H1 (cell line): ENCODE data around the gene FAM184B. TPM values are rescaled to one million over a fixed set of nuclear protein-coding genes. Genes with fewer than 3 reads are reported as not detected.

ENCODE experiments used
- CTCF ChIA-PET: fragments of 300-600 bp; sonication (Branson Sonifier 250); formaldehyde crosslinking; loops from one replicate; lab custom pipeline; 2021; ENCODE audit not compliant: partially characterized antibody; lab: Charles Lee
- POLR2A ChIA-PET: fragments of 300-600 bp; sonication (Branson Sonifier 250); formaldehyde crosslinking; loops from one replicate; lab custom pipeline; 2021; ENCODE audit warnings: inconsistent platforms; ENCODE audit not compliant: partially characterized antibody; lab: Charles Lee
- DNase-seq, 2 experiments: peaks; one replicate each; pipeline versions ENCODE4 v3.0.0 to v3.0.0-alpha.2; 2010 to 2022; ENCODE audit warnings: low spot score in 2 of 2, low read depth in 1 of 2, mixed read lengths in 1 of 2
- FAIRE-seq: peaks from 2 replicates; lab custom pipeline; 2011; peaks lifted over from hg19 to GRCh38; lab: Jason Lieb, UNC
- H2AFZ ChIP-seq: 2 replicates; pipeline ENCODE4 v1.8.1; 2012; ENCODE audit warnings: low read length, inconsistent platforms
- H2AK5ac ChIP-seq: 2 replicates; pipeline ENCODE4 v1.6.1; 2013; ENCODE audit warnings: low read depth, low read length
- H2BK120ac ChIP-seq: replicated peaks from 2 replicates; pipeline ENCODE3; 2013; ENCODE audit warnings: low read depth, low read length, inconsistent platforms
- H2BK12ac ChIP-seq: 2 replicates; pipeline ENCODE4 v1.6.1; 2013; ENCODE audit warnings: low read depth, low read length
- H2BK15ac ChIP-seq: 2 replicates; pipeline ENCODE4 v1.6.1; 2013; ENCODE audit warnings: low read length
- H2BK20ac ChIP-seq: 2 replicates; pipeline ENCODE4 v1.6.1; 2013; ENCODE audit warnings: low read length
- H2BK5ac ChIP-seq: 2 replicates; pipeline ENCODE4 v1.6.1; 2013; ENCODE audit warnings: low read depth, low read length
- H3K14ac ChIP-seq: 2 replicates; pipeline ENCODE4 v1.6.1; 2013; ENCODE audit warnings: inconsistent platforms; ENCODE audit not compliant: insufficient read length
- H3K18ac ChIP-seq: 2 replicates; pipeline ENCODE4 v1.6.1; 2013; ENCODE audit warnings: low read length; ENCODE audit errors: extremely low read depth
- H3K23ac ChIP-seq: 2 replicates; pipeline ENCODE4 v1.6.1; 2013; ENCODE audit warnings: inconsistent platforms; ENCODE audit not compliant: insufficient read length
- H3K23me2 ChIP-seq: 2 replicates; pipeline ENCODE4 v1.6.1; 2013; ENCODE audit warnings: low read depth, low read length
- H3K27ac ChIP-seq: 2 replicates; pipeline ENCODE4 v1.6.1; 2011; ENCODE audit warnings: low read depth, low read length, inconsistent platforms
- H3K27me3 ChIP-seq, 4 experiments: replicated peaks in 1 of 4; 1 replicate in 1 of 4; 2 replicates in 3 of 4; pipeline versions ENCODE4 v1.6.1 to v1.8.1; 2011 to 2013; ENCODE audit warnings: low read length in 3 of 4, mild to moderate bottlenecking in 3 of 4, inconsistent platforms in 2 of 4, mixed read lengths in 2 of 4, moderate library complexity in 1 of 4; ENCODE audit not compliant: control insufficient read depth in 3 of 4, insufficient read depth in 3 of 4; ENCODE audit errors: extremely low read depth in 1 of 4
- H3K36me3 ChIP-seq, 4 experiments: 2 replicates each; pipeline versions ENCODE4 v1.6.1 to v1.8.1; 2011 to 2013; ENCODE audit warnings: mild to moderate bottlenecking in 4 of 4, low read length in 3 of 4, moderate library complexity in 2 of 4, control low read depth in 1 of 4, inconsistent platforms in 1 of 4; ENCODE audit not compliant: insufficient read depth in 4 of 4, control insufficient read depth in 2 of 4
- H3K4ac ChIP-seq: replicated peaks from 2 replicates; pipeline ENCODE3; 2013; ENCODE audit warnings: low read length, low read depth, mixed read lengths, inconsistent platforms; ENCODE audit not compliant: insufficient read length
- H3K4me1 ChIP-seq, 4 experiments: replicated peaks in 1 of 4; 1 replicate in 1 of 4; 2 replicates in 3 of 4; pipeline versions ENCODE4 v1.6.1 to v1.8.1; 2011 to 2013; ENCODE audit warnings: low read length in 3 of 4, inconsistent platforms in 2 of 4, mixed read lengths in 1 of 4; ENCODE audit not compliant: insufficient read depth in 4 of 4, control insufficient read depth in 3 of 4
- H3K4me2 ChIP-seq, 2 experiments: 2 replicates each; pipeline versions ENCODE4 v1.6.1 to v1.8.1; 2011 to 2013; ENCODE audit warnings: low read depth in 2 of 2, low read length in 2 of 2, control low read depth in 1 of 2, inconsistent platforms in 1 of 2, mild to moderate bottlenecking in 1 of 2; ENCODE audit not compliant: insufficient read depth in 1 of 2
- H3K4me3 ChIP-seq, 4 experiments: fragments of 200-600, 300-600 bp in 1 of 4; sonication (generic), shearing (Covaris generic), sonication (Bioruptor Twin) in 1 of 4; 2 replicates each; pipeline versions ENCODE4 v1.5.1 to v1.8.1; 2011 to 2016; ENCODE audit warnings: low read length in 4 of 4, low read depth in 3 of 4, control low read depth in 2 of 4, inconsistent platforms in 2 of 4, mild to moderate bottlenecking in 2 of 4, mixed read lengths in 1 of 4, moderate library complexity in 1 of 4; ENCODE audit not compliant: insufficient read depth in 2 of 4; ENCODE audit errors: extremely low read depth in 1 of 4
- H3K56ac ChIP-seq: replicated peaks from 2 replicates; pipeline ENCODE3; 2013; ENCODE audit warnings: low read depth, mild to moderate bottlenecking, mixed read lengths, low read length, inconsistent platforms; ENCODE audit not compliant: insufficient read length
- H3K79me1 ChIP-seq: 2 replicates; pipeline ENCODE4 v1.6.1; 2013; ENCODE audit warnings: low read depth, low read length, control low read depth
- H3K79me2 ChIP-seq, 2 experiments: 2 replicates each; pipeline versions ENCODE4 v1.6.1 to v1.8.1; 2012 to 2013; ENCODE audit warnings: low read length in 2 of 2, mild to moderate bottlenecking in 2 of 2, inconsistent platforms in 1 of 2; ENCODE audit not compliant: insufficient read depth in 2 of 2, control insufficient read depth in 1 of 2
- H3K9ac ChIP-seq, 4 experiments: replicated peaks in 1 of 4; 1 replicate in 1 of 4; 2 replicates in 3 of 4; pipeline versions ENCODE4 v1.6.1 to v1.8.1; 2011 to 2013; ENCODE audit warnings: low read depth in 3 of 4, low read length in 3 of 4, control low read depth in 2 of 4, mild to moderate bottlenecking in 2 of 4, moderate library complexity in 2 of 4, inconsistent platforms in 1 of 4; ENCODE audit errors: extremely low read depth in 1 of 4
- H3K9me3 ChIP-seq, 2 experiments: 2 replicates each; pipeline versions ENCODE4 v1.6.1 to v1.8.1; 2012 to 2013; ENCODE audit warnings: mild to moderate bottlenecking in 2 of 2, moderate library complexity in 2 of 2, control low read depth in 1 of 2, inconsistent platforms in 1 of 2, low read depth in 1 of 2, low read length in 1 of 2, mixed read lengths in 1 of 2; ENCODE audit not compliant: insufficient read depth in 2 of 2
- H4K20me1 ChIP-seq, 2 experiments: replicated peaks in 1 of 2; 2 replicates each; pipeline versions ENCODE3 to v1.8.1; 2011 to 2013; ENCODE audit warnings: inconsistent platforms in 2 of 2, low read length in 2 of 2, mild to moderate bottlenecking in 1 of 2; ENCODE audit not compliant: insufficient read depth in 2 of 2, control insufficient read depth in 1 of 2
- H4K5ac ChIP-seq: 2 replicates; pipeline ENCODE4 v1.6.1; 2013; ENCODE audit warnings: low read length, low read depth, mixed read lengths, inconsistent platforms; ENCODE audit not compliant: insufficient read length
- H4K8ac ChIP-seq: 2 replicates; pipeline ENCODE4 v1.8.0; 2013; ENCODE audit warnings: mild to moderate bottlenecking, moderate library complexity, low read length, inconsistent platforms; ENCODE audit not compliant: insufficient read depth; ENCODE audit errors: extremely low read depth
- H4K91ac ChIP-seq: replicated peaks from 2 replicates; pipeline ENCODE3; 2013; ENCODE audit warnings: low read length, mixed read lengths, inconsistent platforms; ENCODE audit not compliant: insufficient read length
- ASH2L ChIP-seq: fragments of 200-600, 300-600 bp; sonication (generic); IDR thresholded peaks from one replicate; pipeline ENCODE4 v1.7.1; 2017; ENCODE audit warnings: low read length
- BRCA1 ChIP-seq: IDR thresholded peaks from 2 replicates; pipeline ENCODE4 v1.6.1; 2012; ENCODE audit warnings: low read depth, low read length, improper control_type of control experiment
- CBX8 ChIP-seq: fragments of 300-800, 300-1000 bp; sonication (generic); IDR thresholded peaks from 2 replicates; pipeline ENCODE4 v1.7.1; 2016; ENCODE audit warnings: low read depth, low read length, borderline replicate concordance
- KDM4A ChIP-seq: IDR thresholded peaks from one replicate; pipeline ENCODE4 v1.7.1; 2012; ENCODE audit warnings: low read depth, mild to moderate bottlenecking, moderate library complexity, low read length, inconsistent platforms; ENCODE audit not compliant: severe bottlenecking
- SIX5 ChIP-seq: IDR thresholded peaks from 2 replicates; pipeline ENCODE4 v1.6.1; 2011; ENCODE audit warnings: mild to moderate bottlenecking, low read depth, low read length
- WGBS, 2 experiments: shearing (Covaris generic) in 1 of 2; methylation state at CpG; one replicate each; pipeline versions ENCODE4 v1.1.6 to v1.1.7; 2013 to 2015; ENCODE audit warnings: low lambda C conversion rate in 2 of 2, mixed read lengths in 2 of 2, inconsistent platforms in 1 of 2, low coverage in 1 of 2, missing lambda C conversion rate in 1 of 2; ENCODE audit not compliant: insufficient replicate concordance in 2 of 2, insufficient coverage in 1 of 2, insufficient read length in 1 of 2; ENCODE audit errors: extremely low coverage in 1 of 2, missing lambda C conversion rate in 1 of 2; 5-methylcytosine and 5-hydroxymethylcytosine counted together
- polyA plus RNA-seq, 7 experiments: library from polyadenylated mRNA; depleted of rRNA in 3 of 7; stranded (reverse) in 5 of 7; unstranded in 2 of 7; fragments of >200 nt in 5 of 7; fragments of 200-250 nt in 2 of 7; gene quantifications; 1 replicate in 5 of 7; 2 replicates in 1 of 7; 4 replicates in 1 of 7; pipeline versions ENCODE4 v1.2.1 to v1.2.3, GENCODE V29; 2011 to 2013; ENCODE audit warnings: missing spikeins in 2 of 7, mixed read lengths in 2 of 7
- total RNA-seq: library from RNA; stranded (reverse); fragmentation: NEBNext Ultra II Directional; extraction: Animal tissue kit (Norgen Biotek cat#: 25700); gene quantifications from 2 replicates; pipeline ENCODE4 v1.2.1, GENCODE V29; 2021

Gene FAM184B
- total and polyA plus RNA-seq, 2 of the 8 experiments (the other 6 are each of a cell fraction or from before 2014, with no cell fraction given): 0.05 to 0.39 TPM

GRCh38 chr4:17811078-17811603, 29.7 kb upstream of the FAM184B start:
- Histone ChIP-seq H3K4me1 (peaks cover 2 to 6% (median 4%) of the 10 kb centered on the region in 4 experiments; a peak in 5 of 7 replicates), H2BK20ac (no peak overlapping the region), H2BK15ac (no peak overlapping the region), H4K8ac (peak overlapping the region; percentile 82), H2BK120ac (no peak overlapping the region), H3K9ac (peak overlapping the region; percentile 91 to 99 (median 95)), H3K36me3 (peaks cover 0 to 26% (median 9%) of the 10 kb centered on the region in 4 experiments; a peak in 5 of 8 replicates), H3K18ac (peak overlapping the region; percentile 83), H2BK5ac (peak overlapping the region; percentile 93), H3K4me2 (peak overlapping the region; percentile 71 to 73), H3K79me2 (peaks cover 13 to 94% of the 10 kb centered on the region in 2 experiments), H3K9me3 (no peaks in the 10 kb centered on the region), H2AFZ (0 out of 2 replicates have a peak overlapping the region, but pooled peaks have one; percentile 56), H3K27ac (peak overlapping the region; percentile 67; the same call in 1 of the 2 replicates), H4K5ac (peak overlapping the region; percentile 87), H3K27me3 (no peaks in the 10 kb centered on the region), H2AK5ac (no peak overlapping the region), H2BK12ac (0 out of 2 replicates have a peak overlapping the region, but pooled peaks have one; percentile 39), H4K20me1 (peaks cover 12 to 13% of the 10 kb centered on the region in 2 experiments), H3K23ac (no peak overlapping the region), H3K14ac (no peak overlapping the region), H3K23me2 (peaks cover 3% of the 10 kb centered on the region; the same call in 1 of the 2 replicates), H3K4ac (peak overlapping the region; percentile 57), H3K56ac (peak overlapping the region; percentile 82), H3K4me3 (peak overlapping the region; percentile 94 to 98 (median 97)), H4K91ac (no peak overlapping the region), H3K79me1 (no peaks in the 10 kb centered on the region)
- ChIA-PET POLR2A (interaction anchor here (1.0 to 3.4 kb wide), 6 partner anchors 13 to 211 kb away, joined by 3 to 19 read pairs (median 4); partner anchors contain the start of gene FAM184B), CTCF (interaction anchor here (1.0 kb wide), 1 partner anchor 14 kb away, joined by 3 read pairs; no protein-coding TSS in a partner anchor)
- DNase-seq (peak in 1 of 2 experiments; percentile 48), FAIRE-seq (no peak)
- 1% methylated on average over 20 of the region's 48 CpGs; no CpG with 5 or more reads in 1 of the 2 experiments for WGBS, 2 experiments
- TF ChIP-seq CBX8 (no peak), BRCA1 (0 out of 2 replicates have a peak, but pooled peaks have one; percentile 16), KDM4A (peak; percentile 1), ASH2L (peak; percentile 88), SIX5 (no peak)
